Measurements from ENCODE around the gene OSR1. TPM values are rescaled to one million over a fixed set of nuclear protein-coding genes. Genes with fewer than 3 reads are reported as not detected.

The OSR1 gene
- total RNA-seq, 1 experiment from 2014 or later = 1.3 TPM

DNA sequence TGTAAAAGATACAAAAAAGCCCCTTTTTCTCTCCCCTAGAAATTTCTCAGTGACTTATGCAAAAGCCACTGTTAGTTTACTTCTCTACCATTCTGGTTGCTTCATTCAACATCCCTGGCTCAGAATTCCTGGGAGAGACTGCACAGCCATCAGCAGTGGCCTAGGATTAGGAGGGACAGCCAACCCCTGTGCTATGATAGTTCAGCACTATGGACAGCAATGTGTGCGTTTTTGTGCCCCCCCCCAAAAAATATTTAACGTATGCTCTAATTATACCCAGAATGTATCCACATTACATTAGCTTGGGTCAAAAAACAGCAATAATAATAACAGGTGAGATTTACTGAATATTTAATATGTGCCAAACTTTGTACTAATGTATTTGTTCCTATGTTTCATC is 29.0 kb downstream of the OSR1 start:
- intact Hi-C loops (cut with micrococcal nuclease; ENCODE audit: unreplicated experiment) = no loop called here
- CTCF ChIA-PET = no interaction called here
- no TSS peak for BruUV-seq (replicated peaks)
- H3K4me3 Mint-ChIP-seq (ENCODE audit: low read depth, unreplicated experiment) = no peak overlapping the region
- no peak for DNase-seq
- H3K9me3 Mint-ChIP-seq (ENCODE audit: low read depth, unreplicated experiment) = no peaks in the 10 kb centered on the region
- no peaks in the 10 kb centered on the region for H3K4me1 Mint-ChIP-seq (ENCODE audit: low read depth, unreplicated experiment)
- H3K27me3 Mint-ChIP-seq (ENCODE audit: unreplicated experiment) = no peaks in the 10 kb centered on the region
- TF ChIP-seq CTCF (IDR thresholded peaks at IDR 0.05; ENCODE audit: unreplicated experiment) = no peak
- H3K27ac Mint-ChIP-seq (ENCODE audit: unreplicated experiment) = no peak overlapping the region
- no peaks in the 10 kb centered on the region for H3K36me3 Mint-ChIP-seq (ENCODE audit: insufficient read depth, unreplicated experiment)

DNA sequence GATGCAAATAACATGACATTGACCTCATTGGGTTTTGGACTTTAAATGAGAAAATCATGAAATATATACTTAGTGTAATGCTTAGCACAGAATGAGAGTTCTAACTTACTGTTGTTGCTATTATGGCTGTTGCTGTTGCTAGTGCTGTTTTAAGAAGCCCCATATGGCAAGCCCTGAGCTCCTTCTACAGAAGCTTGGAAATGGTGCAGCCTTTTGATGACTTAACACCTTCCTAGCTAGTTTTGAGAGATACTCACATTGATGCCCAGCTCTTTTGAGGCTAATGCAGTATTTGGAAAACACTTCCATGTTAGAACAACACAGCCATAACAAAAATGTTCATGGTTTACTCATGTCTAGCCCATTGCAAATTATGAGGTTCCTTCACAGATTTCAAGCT is 30.9 kb downstream of the OSR1 start:
- Mint-ChIP-seq H3K27ac (ENCODE audit: unreplicated experiment) (no peak overlapping the region), H3K36me3 (ENCODE audit: insufficient read depth, unreplicated experiment) (no peaks in the 10 kb centered on the region), H3K9me3 (ENCODE audit: low read depth, unreplicated experiment) (no peaks in the 10 kb centered on the region), H3K27me3 (ENCODE audit: unreplicated experiment) (no peaks in the 10 kb centered on the region), H3K4me3 (ENCODE audit: low read depth, unreplicated experiment) (no peak overlapping the region), H3K4me1 (ENCODE audit: low read depth, unreplicated experiment) (no peaks in the 10 kb centered on the region)
- BruUV-seq (replicated peaks) = no TSS peak
- TF ChIP-seq CTCF (IDR thresholded peaks at IDR 0.05; ENCODE audit: unreplicated experiment) = no peak
- no peak for DNase-seq
- CTCF ChIA-PET = no interaction called here
- intact Hi-C loops (cut with micrococcal nuclease; ENCODE audit: unreplicated experiment) = no loop called here

- no peaks in the 10 kb centered on the region for H3K4me1 Mint-ChIP-seq (ENCODE audit: low read depth, unreplicated experiment)
- no TSS peak for BruUV-seq (replicated peaks)
- intact Hi-C loops (cut with micrococcal nuclease; ENCODE audit: unreplicated experiment) = no loop called here
- CTCF ChIA-PET = no interaction called here
- no peaks in the 10 kb centered on the region for H3K27me3 Mint-ChIP-seq (ENCODE audit: unreplicated experiment)
- no peak for DNase-seq
- H3K36me3 Mint-ChIP-seq (ENCODE audit: insufficient read depth, unreplicated experiment) = no peaks in the 10 kb centered on the region
- no peak overlapping the region for H3K27ac Mint-ChIP-seq (ENCODE audit: unreplicated experiment)
- H3K9me3 Mint-ChIP-seq (ENCODE audit: low read depth, unreplicated experiment) = no peaks in the 10 kb centered on the region
- no peak overlapping the region for H3K4me3 Mint-ChIP-seq (ENCODE audit: low read depth, unreplicated experiment)
- no peak for TF ChIP-seq CTCF (IDR thresholded peaks at IDR 0.05; ENCODE audit: unreplicated experiment)
These were observed 36.5 kb downstream of the OSR1 start for GRCh38 chr2:19321946-19322345.

DNA sequence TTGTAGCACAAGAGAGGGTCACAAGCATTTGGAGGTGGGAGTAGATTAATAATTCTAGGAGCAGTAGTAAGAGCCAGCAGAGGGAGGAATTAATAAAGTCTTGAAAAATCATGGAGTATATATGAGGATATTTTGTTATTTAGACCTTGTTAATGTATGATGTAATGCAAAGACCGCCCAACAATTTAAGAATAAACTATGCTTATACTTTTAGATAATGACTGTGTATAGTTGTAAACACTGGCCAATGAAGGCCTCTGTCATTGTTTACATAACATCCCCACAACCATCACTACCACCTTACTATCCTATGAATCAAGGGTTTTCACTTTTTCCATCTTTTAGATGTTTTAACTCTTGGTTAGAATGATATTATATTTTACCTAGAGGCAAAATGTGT is 37.6 kb downstream of the OSR1 start:
- Mint-ChIP-seq H3K27me3 (ENCODE audit: unreplicated experiment) (no peaks in the 10 kb centered on the region), H3K9me3 (ENCODE audit: low read depth, unreplicated experiment) (no peaks in the 10 kb centered on the region), H3K27ac (ENCODE audit: unreplicated experiment) (no peak overlapping the region), H3K4me1 (ENCODE audit: low read depth, unreplicated experiment) (no peaks in the 10 kb centered on the region), H3K36me3 (ENCODE audit: insufficient read depth, unreplicated experiment) (no peaks in the 10 kb centered on the region), H3K4me3 (ENCODE audit: low read depth, unreplicated experiment) (no peak overlapping the region)
- DNase-seq = no peak
- no TSS peak for BruUV-seq (replicated peaks)
- CTCF ChIA-PET = no interaction called here
- TF ChIP-seq CTCF (IDR thresholded peaks at IDR 0.05; ENCODE audit: unreplicated experiment) = no peak
- intact Hi-C loops (cut with micrococcal nuclease; ENCODE audit: unreplicated experiment) = no loop called here

DNA sequence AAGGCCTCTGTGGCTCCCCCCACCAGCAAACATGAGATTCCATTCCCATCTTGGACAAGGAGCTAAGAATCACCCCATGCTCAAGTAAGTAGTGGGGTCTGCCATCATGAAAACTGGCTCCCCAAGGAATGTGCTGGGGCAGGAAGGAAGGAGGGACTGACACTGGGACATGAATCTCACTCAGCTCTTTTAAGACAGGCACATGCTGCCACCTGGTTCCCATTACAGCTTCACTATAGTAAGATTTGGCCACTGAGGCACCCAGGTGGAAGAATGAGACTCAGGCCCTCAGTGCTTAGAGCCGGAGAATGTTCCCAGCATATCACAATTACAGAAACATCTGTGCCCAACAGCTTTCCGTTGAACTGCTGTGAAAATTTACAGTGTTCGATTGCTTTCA is 38.7 kb downstream of the OSR1 start:
- intact Hi-C loops (cut with micrococcal nuclease; ENCODE audit: unreplicated experiment) = no loop called here
- Mint-ChIP-seq H3K9me3 (ENCODE audit: low read depth, unreplicated experiment) (no peaks in the 10 kb centered on the region), H3K27me3 (ENCODE audit: unreplicated experiment) (no peaks in the 10 kb centered on the region), H3K4me1 (ENCODE audit: low read depth, unreplicated experiment) (no peaks in the 10 kb centered on the region), H3K36me3 (ENCODE audit: insufficient read depth, unreplicated experiment) (no peaks in the 10 kb centered on the region), H3K4me3 (ENCODE audit: low read depth, unreplicated experiment) (no peak overlapping the region), H3K27ac (ENCODE audit: unreplicated experiment) (no peak overlapping the region)
- DNase-seq = no peak
- TF ChIP-seq CTCF (IDR thresholded peaks at IDR 0.05; ENCODE audit: unreplicated experiment) = no peak
- no TSS peak for BruUV-seq (replicated peaks)
- CTCF ChIA-PET = no interaction called here
